ENCODE data around the gene SDCCAG8. TPM values are rescaled to one million over a fixed set of nuclear protein-coding genes. Genes with fewer than 3 reads are reported as not detected.

Gene SDCCAG8
- total and polyA plus RNA-seq, 2 experiments from 2014 or later, result 28.3 to 39.3 TPM

DNA sequence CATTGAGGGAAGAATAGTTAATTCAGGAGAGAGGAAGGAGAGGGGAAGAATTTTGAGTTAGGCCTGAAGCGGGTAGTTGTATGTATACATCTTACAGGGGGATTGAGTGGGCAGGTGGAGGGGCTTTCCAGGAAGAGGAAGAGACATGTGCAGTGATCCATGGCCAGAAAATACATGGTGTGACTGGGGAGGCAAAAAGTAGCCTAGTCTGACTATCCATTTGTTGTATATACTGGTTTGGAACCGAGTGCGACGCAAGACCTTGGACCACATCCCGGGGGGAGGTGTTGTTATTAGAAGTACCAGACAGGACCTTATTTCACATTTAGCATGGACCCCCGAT lies 158.3 kb downstream of the SDCCAG8 start:
- WGBS (ENCODE audit: low lambda C conversion rate, missing lambda C conversion rate), result 97% methylated on average over 6 of the region's 6 CpGs
- Histone ChIP-seq H3K36me3 (replicated peaks; ENCODE audit: insufficient read depth, low read depth) (no peaks in the 10 kb centered on the region), H3K9me2 (replicated peaks; ENCODE audit: insufficient read depth) (no peaks in the 10 kb centered on the region), H4K20me1 (ENCODE audit: insufficient read depth, poor library complexity, severe bottlenecking) (no peaks in the 10 kb centered on the region), H3K27me3 (no peaks in the 10 kb centered on the region), H3K79me2 (no peaks in the 10 kb centered on the region), H3K4me2 (no peak overlapping the region), H3K4me3 (no peak overlapping the region), H3K27ac (no peak overlapping the region), H3K9me3 (ENCODE audit: low read depth) (no peaks in the 10 kb centered on the region), H3K4me1 (ENCODE audit: insufficient read depth) (no peaks in the 10 kb centered on the region), H2AFZ (no peak overlapping the region)
- TF ChIP-seq EZH2phosphoT487 (IDR thresholded peaks at IDR 0.05; ENCODE audit: low read depth, severe bottlenecking, unreplicated experiment) (no peak), CTCF (IDR thresholded peaks at IDR 0.05; ENCODE audit: poor library complexity) (no peak), EZH2 (IDR thresholded peaks at IDR 0.05; ENCODE audit: borderline replicate concordance) (no peak)
- DNase-seq (ENCODE audit: low spot score), result no peak

DNA sequence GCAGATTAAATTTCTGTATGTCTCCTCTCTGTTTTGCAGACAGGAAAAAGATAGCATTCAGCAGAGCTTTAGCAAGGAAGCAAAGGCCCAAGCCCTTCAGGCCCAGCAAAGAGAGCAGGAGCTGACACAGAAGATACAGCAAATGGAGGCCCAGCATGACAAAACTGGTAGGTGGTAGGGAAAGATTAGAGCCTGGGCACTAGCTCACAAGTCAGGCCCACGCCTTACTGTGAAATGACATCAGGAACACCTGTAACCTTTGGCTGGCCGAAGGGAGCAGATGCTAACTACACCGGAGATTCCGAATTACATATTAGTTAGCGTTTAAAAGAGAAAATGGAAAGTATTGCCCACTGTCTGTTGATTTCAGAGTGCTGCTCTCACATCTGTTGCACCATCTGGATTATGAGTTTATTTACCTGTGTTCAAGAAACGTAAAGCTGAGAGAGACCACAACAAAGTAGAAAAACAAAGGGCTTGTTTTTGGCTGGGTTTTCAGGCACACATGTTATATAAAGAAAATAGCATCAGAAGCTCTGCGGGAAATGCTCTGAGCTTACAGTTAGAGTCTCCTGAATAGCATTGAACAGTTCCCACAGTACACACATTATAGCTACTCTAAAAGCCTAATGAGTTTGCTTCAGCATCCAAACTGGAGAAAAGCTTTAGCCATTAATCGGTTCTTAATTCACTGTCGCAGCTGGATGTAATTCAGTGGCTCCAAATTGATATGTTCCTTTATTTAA lies 160.0 kb downstream of the SDCCAG8 start:
- Histone ChIP-seq H3K79me2 (no peaks in the 10 kb centered on the region), H2AFZ (no peak overlapping the region), H3K9me3 (ENCODE audit: low read depth) (no peaks in the 10 kb centered on the region), H3K27ac (no peak overlapping the region), H3K36me3 (replicated peaks; ENCODE audit: insufficient read depth, low read depth) (no peaks in the 10 kb centered on the region), H3K4me2 (no peak overlapping the region), H3K27me3 (no peaks in the 10 kb centered on the region), H3K4me1 (ENCODE audit: insufficient read depth) (no peaks in the 10 kb centered on the region), H3K9me2 (replicated peaks; ENCODE audit: insufficient read depth) (no peaks in the 10 kb centered on the region), H3K4me3 (no peak overlapping the region), H4K20me1 (ENCODE audit: insufficient read depth, poor library complexity, severe bottlenecking) (no peaks in the 10 kb centered on the region)
- no peak for DNase-seq (ENCODE audit: low spot score)
- no peak for TF ChIP-seq CTCF (IDR thresholded peaks at IDR 0.05; ENCODE audit: poor library complexity)
- no peak for TF ChIP-seq EZH2phosphoT487 (IDR thresholded peaks at IDR 0.05; ENCODE audit: low read depth, severe bottlenecking, unreplicated experiment)
- TF ChIP-seq EZH2 (IDR thresholded peaks at IDR 0.05; ENCODE audit: borderline replicate concordance), result no peak
- WGBS (ENCODE audit: low lambda C conversion rate, missing lambda C conversion rate), result 92% methylated on average over 9 of the region's 9 CpGs

GRCh38 chr1:243416495-243416894 lies 160.7 kb downstream of the SDCCAG8 start:
- TF ChIP-seq CTCF (IDR thresholded peaks at IDR 0.05; ENCODE audit: poor library complexity) (no peak), EZH2 (IDR thresholded peaks at IDR 0.05; ENCODE audit: borderline replicate concordance) (no peak), EZH2phosphoT487 (IDR thresholded peaks at IDR 0.05; ENCODE audit: low read depth, severe bottlenecking, unreplicated experiment) (no peak)
- DNase-seq (ENCODE audit: low spot score), result no peak
- H3K79me2 ChIP-seq, result no peaks in the 10 kb centered on the region
- H2AFZ ChIP-seq, result no peak overlapping the region
- H3K27ac ChIP-seq, result no peak overlapping the region
- H3K9me3 ChIP-seq (ENCODE audit: low read depth), result no peaks in the 10 kb centered on the region
- no peaks in the 10 kb centered on the region for H3K27me3 ChIP-seq
- no peaks in the 10 kb centered on the region for H4K20me1 ChIP-seq (ENCODE audit: insufficient read depth, poor library complexity, severe bottlenecking)
- H3K4me1 ChIP-seq (ENCODE audit: insufficient read depth), result no peaks in the 10 kb centered on the region
- H3K9me2 ChIP-seq (replicated peaks; ENCODE audit: insufficient read depth), result no peaks in the 10 kb centered on the region
- no peaks in the 10 kb centered on the region for H3K36me3 ChIP-seq (replicated peaks; ENCODE audit: insufficient read depth, low read depth)
- H3K4me2 ChIP-seq, result no peak overlapping the region
- no peak overlapping the region for H3K4me3 ChIP-seq
